ENCODE results near the gene HSPA4L.

HSPA4L gene

DNA sequence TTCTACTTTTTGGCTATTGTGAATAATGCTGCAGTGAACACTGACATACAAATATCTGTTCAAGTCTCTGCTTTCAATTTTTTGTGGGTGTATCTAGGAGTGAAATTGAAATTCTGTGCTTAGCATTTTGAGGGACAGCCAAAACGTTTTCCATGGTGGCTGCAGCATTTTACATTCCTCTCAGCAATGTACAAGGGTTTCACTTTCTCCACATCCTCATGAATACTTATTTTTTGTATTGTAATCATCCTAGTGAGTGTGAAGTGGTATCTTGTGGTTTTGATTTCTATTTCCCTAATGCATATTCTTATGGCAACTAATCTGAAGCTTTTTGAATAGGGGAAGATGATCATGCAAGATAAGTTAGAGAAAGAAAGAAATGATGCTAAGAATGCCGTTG is 40.3 kb downstream of the HSPA4L start:
- no peak overlapping the region for H3K4me3 ChIP-seq (ENCODE audit: low read length)
- TF ChIP-seq, protein P1, sequence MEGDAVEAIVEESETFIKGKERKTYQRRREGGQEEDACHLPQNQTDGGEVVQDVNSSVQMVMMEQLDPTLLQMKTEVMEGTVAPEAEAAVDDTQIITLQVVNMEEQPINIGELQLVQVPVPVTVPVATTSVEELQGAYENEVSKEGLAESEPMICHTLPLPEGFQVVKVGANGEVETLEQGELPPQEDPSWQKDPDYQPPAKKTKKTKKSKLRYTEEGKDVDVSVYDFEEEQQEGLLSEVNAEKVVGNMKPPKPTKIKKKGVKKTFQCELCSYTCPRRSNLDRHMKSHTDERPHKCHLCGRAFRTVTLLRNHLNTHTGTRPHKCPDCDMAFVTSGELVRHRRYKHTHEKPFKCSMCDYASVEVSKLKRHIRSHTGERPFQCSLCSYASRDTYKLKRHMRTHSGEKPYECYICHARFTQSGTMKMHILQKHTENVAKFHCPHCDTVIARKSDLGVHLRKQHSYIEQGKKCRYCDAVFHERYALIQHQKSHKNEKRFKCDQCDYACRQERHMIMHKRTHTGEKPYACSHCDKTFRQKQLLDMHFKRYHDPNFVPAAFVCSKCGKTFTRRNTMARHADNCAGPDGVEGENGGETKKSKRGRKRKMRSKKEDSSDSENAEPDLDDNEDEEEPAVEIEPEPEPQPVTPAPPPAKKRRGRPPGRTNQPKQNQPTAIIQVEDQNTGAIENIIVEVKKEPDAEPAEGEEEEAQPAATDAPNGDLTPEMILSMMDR (conservative IDR thresholded peaks at IDR 0.05; ENCODE audit: low read length) = no peak
- no peak for DNase-seq (ENCODE audit: low read depth)

DNA sequence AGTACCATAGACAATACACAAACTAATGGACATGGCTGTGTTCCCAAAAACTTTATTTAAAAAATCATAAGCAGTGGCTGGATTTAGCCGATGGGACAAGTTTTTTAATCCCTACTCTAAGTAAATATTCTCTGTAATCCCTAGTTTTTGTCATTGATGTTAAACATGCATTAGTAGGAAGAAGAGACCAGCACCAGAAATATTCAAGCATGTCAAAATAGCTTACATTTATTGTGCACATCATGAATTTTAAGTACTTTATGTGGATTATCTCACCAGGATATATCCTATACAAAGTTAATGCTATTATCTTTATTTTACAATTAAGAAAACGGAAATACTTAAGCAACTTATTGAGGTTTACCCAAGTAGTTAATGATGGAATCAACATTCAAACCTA is 46.0 kb downstream of the HSPA4L start:
- no peak for DNase-seq (ENCODE audit: low read depth)
- no peak overlapping the region for H3K4me3 ChIP-seq (ENCODE audit: low read length)
- TF ChIP-seq, protein P1 (conservative IDR thresholded peaks at IDR 0.05; ENCODE audit: low read length) = no peak

DNA sequence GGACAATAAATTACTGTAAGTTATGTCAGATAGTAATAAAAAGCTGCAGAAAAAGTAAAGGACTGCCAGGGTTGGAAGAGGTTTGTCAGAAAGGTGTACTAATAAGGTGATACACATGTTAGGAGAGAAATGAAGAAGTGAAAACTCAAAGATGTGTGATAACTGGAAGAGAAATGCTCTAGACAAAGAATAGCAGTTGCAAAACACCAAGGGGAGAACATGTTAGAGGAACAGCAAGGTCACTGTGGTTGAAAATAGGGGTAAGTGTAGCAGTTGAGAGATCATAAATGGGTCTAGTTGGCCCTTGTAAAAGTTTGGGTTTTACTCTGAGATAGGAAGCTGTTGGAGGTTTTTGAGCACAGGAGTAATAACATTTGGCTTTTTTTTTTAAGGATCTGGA is 46.9 kb downstream of the HSPA4L start:
- no peak overlapping the region for H3K4me3 ChIP-seq (ENCODE audit: low read length)
- DNase-seq (ENCODE audit: low read depth) = no peak
- TF ChIP-seq, protein P1 (conservative IDR thresholded peaks at IDR 0.05; ENCODE audit: low read length) = no peak

DNA sequence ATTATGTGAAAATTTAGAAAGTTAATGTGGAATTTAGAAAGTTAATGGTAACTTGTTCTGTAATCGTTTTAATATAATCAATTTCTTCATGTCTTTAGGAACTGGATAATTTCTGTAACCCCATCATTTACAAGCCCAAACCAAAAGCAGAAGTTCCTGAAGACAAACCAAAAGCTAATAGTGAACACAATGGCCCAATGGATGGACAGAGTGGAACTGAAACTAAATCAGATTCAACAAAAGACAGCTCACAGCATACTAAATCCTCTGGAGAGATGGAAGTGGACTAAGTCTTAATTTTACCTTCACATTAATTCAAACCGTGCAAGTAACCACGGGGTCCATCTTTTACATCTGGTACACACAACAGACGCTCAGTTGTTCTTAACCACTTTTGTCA is 50.5 kb downstream of the HSPA4L start:
- no peak for DNase-seq (ENCODE audit: low read depth)
- TF ChIP-seq, protein P1 (conservative IDR thresholded peaks at IDR 0.05; ENCODE audit: low read length) = no peak
- H3K4me3 ChIP-seq (ENCODE audit: low read length) = no peak overlapping the region

DNA sequence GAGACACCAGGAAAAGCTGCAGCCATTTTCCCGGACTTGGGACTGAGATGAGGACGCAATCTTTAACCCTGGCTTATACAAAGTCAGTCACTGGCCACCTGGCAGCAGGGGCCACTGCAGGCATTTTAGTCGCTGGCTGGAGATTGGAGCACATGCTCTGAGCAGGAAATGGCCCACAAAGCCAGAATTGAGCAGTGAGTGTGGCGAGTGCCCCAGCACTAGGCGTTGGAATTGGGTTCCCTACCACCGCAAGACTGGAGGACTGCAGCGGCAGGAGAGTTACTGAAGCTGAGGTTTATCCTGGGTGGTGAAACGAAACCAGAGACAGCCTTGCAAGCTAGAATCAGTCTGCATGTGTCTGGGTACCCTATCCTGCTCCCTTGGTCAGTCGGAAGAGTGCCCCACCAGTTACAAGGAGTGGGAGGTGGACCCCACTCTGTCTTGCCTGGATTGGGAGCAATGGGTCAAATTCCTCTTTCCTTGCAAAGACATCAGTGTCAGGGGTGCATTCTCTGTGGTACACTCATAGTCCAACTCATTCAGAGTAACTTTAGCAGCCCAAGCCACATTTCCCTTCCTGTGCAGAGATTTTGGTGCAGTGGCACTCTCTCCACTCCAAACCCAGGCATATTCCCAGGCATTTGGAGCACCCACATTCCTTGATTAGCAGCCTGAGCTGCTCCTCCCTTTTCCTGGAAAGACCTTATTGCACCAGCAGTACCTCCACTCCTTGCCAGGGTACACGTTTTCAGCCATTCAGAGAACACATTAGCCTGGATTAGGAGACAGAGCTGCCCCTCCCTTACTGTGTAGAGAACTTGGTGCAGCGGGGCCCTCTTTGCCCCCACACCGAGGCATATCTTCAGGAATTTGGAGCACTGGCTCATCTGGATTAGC is 61.8 kb downstream of the HSPA4L start:
- no peak for DNase-seq (ENCODE audit: low read depth)
- no peak overlapping the region for H3K4me3 ChIP-seq (ENCODE audit: low read length)
- TF ChIP-seq, protein P1 (conservative IDR thresholded peaks at IDR 0.05; ENCODE audit: low read length) = no peak

DNA sequence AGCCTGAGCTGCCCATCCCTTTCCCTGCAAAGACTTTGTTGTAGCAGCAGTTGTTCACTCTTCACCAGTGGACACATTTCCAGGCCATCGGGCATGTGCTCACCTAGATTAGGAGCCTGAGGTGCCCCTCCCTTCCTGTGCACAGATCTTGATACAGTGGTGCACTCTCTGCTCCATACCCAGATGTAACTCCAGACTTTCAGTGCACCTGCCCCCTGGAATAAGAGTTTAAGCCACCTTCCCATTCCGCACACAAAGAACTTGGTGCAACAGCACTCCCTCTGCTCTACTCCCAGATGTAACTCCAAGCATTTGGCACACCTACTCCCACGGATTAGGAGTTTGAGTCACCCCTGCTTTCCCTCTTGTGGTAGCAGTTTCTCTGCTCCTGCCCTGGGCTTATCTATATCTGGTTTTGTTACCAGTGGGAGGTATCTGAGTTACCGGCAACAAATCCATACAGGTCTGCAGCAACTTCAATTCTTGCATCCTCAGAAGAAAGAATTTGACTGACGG is 62.5 kb downstream of the HSPA4L start:
- TF ChIP-seq, protein P1 (conservative IDR thresholded peaks at IDR 0.05; ENCODE audit: low read length) = no peak
- H3K4me3 ChIP-seq (ENCODE audit: low read length) = no peak overlapping the region
- DNase-seq (ENCODE audit: low read depth) = no peak

DNA sequence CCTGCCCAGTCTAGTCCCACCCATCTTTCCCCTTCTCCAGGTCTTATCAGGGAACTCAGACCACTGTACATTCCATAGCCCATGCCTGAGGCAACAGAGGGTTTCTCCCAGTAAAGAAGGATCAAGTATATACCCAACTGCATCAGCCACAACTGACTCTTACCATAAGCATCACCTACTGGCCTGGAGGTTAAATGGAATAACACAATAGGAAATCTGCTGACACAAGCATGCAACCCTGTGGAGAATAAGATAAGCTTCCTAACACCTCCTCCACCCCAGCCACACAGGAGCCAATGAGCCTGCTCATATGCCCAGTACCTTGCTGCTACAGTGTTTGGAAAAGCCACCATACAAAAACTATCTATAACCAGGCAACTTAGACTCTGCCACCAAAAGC is 63.9 kb downstream of the HSPA4L start:
- no peak overlapping the region for H3K4me3 ChIP-seq (ENCODE audit: low read length)
- TF ChIP-seq, protein P1 (conservative IDR thresholded peaks at IDR 0.05; ENCODE audit: low read length) = no peak
- no peak for DNase-seq (ENCODE audit: low read depth)
